Natural killer cell (primary cell): Measurements from ENCODE around the gene CLCN6. TPM values are rescaled to one million over a fixed set of nuclear protein-coding genes. Genes with fewer than 3 reads are reported as not detected.

Experiments
- ATAC-seq, 3 donors: fragments of 150-1000 bp in 2 of 3; fragments of 200-7000 bp in 1 of 3; cut with Tn5 transposase; 1 replicate in 1 of 3; 2 replicates in 2 of 3; pipeline ENCODE4 v1.10.0; 2021; ENCODE audit warnings: mild to moderate bottlenecking in 2 of 3, moderate library complexity in 2 of 3
- DNase-seq, 2 donors: peaks; one replicate each; pipeline versions ENCODE4 v3.0.0 to v3.0.0-alpha.2; 2013 to 2021; ENCODE audit warnings: mixed read lengths in 1 of 2
- H3K27ac ChIP-seq: one replicate; pipeline ENCODE4 v1.5.1; 2013; ENCODE audit warnings: mild to moderate bottlenecking, low read length
- H3K27me3 ChIP-seq: one replicate; pipeline ENCODE4 v1.6.1; 2013; ENCODE audit warnings: low read length; ENCODE audit not compliant: control insufficient read depth, insufficient read depth
- H3K36me3 ChIP-seq: one replicate; pipeline ENCODE4 v1.6.1; 2013; ENCODE audit warnings: low read length; ENCODE audit not compliant: control insufficient read depth, insufficient read depth
- H3K4me1 ChIP-seq: one replicate; pipeline ENCODE4 v1.6.1; 2013; ENCODE audit warnings: low read length; ENCODE audit not compliant: control insufficient read depth, insufficient read depth
- H3K4me3 ChIP-seq: one replicate; pipeline ENCODE4 v1.5.1; 2013; ENCODE audit warnings: low read length
- H3K9me3 ChIP-seq: one replicate; pipeline ENCODE4 v1.6.1; 2013; ENCODE audit warnings: low read length; ENCODE audit not compliant: control insufficient read depth, insufficient read depth
- H3K27ac Mint-ChIP-seq, 2 donors: one replicate each; pipeline ENCODE4 v1.8.0; 2022; ENCODE audit warnings: mild to moderate bottlenecking in 2 of 2, mixed read lengths in 2 of 2, moderate library complexity in 1 of 2
- H3K27me3 Mint-ChIP-seq, 2 donors: one replicate each; pipeline ENCODE4 v1.8.0; 2022; ENCODE audit warnings: low read depth in 2 of 2, mixed read lengths in 2 of 2
- H3K36me3 Mint-ChIP-seq: one replicate; pipeline ENCODE4 v1.8.0; 2022; ENCODE audit warnings: mixed read lengths
- H3K4me1 Mint-ChIP-seq, 2 donors: one replicate each; pipeline ENCODE4 v1.8.0; 2022; ENCODE audit warnings: mixed read lengths in 2 of 2
- H3K4me3 Mint-ChIP-seq: one replicate; pipeline ENCODE4 v1.8.0; 2022; ENCODE audit warnings: mild to moderate bottlenecking, moderate library complexity, mixed read lengths
- H3K9me3 Mint-ChIP-seq, 2 donors: one replicate each; pipeline ENCODE4 v1.8.0; 2022; ENCODE audit warnings: mixed read lengths in 2 of 2
- WGBS: methylation state at CpG from one replicate; pipeline ENCODE4 v1.1.7; 2013; ENCODE audit warnings: missing lambda C conversion rate; ENCODE audit not compliant: insufficient coverage; 5-methylcytosine and 5-hydroxymethylcytosine counted together
- intact Hi-C: fragments of 100-400 bp; cut with micrococcal nuclease; formaldehyde crosslinking; loops from one replicate; pipeline ENCODE4 v1.14.2; 2022
- total RNA-seq, 4 donors: library from RNA; stranded (reverse); fragments of 120-200 nt in 1 of 4; gene quantifications; one replicate each; pipeline versions ENCODE4 v1.2.3 to v1.2.4, GENCODE V29; 2013 to 2022
- TF ChIP-seq, protein P1 (sequence below): fragments of 200-600 bp; IDR thresholded peaks from one replicate; pipeline ENCODE4 v1.8.0; 2022; ENCODE audit warnings: antibody characterized with exemption

CLCN6 gene
- total RNA-seq, 3 donors from 2014 or later (not counting 1 experiment from before 2014, with no cell fraction given) = 21.4 to 28.6 (median 25.6) TPM

DNA sequence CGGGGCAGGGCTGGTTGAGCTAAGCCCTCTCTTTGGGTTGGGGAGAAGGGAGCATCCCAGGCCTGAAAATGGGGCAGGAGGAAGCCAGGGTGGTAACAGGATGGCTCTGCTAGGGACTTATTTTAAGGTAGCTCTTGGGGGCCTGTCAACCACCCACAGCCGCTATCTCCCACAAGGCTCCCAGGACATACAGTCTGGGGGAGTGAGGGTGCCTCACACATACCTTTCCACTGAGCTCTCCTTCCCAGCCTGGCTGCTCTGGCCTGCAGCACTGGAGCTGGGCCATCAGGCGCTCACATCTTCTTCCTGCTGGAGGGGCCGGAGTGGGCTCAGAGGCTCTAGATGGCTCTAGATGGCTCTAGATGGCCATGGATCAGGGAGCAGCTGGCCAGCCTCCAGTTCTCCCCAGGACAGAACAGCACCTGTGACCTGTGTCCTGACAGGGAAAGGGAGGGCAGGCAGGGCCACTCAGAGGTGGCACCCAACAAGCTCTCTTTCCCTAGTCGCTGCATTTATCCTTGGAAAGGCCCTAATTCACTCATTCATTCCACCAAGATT is 63.7 kb downstream of the CLCN6 start:
- no peak overlapping the region for H3K4me3 Mint-ChIP-seq
- no peak overlapping the region for H3K4me3 ChIP-seq
- no peaks in the 10 kb centered on the region for H3K36me3 ChIP-seq
- no peak overlapping the region for H3K27ac Mint-ChIP-seq
- DNase-seq (no peak), ATAC-seq (no peak)
- intact Hi-C loops = no loop called here
- H3K4me1 Mint-ChIP-seq = no peaks in the 10 kb centered on the region
- no peaks in the 10 kb centered on the region for H3K27me3 ChIP-seq
- TF ChIP-seq, protein P1, sequence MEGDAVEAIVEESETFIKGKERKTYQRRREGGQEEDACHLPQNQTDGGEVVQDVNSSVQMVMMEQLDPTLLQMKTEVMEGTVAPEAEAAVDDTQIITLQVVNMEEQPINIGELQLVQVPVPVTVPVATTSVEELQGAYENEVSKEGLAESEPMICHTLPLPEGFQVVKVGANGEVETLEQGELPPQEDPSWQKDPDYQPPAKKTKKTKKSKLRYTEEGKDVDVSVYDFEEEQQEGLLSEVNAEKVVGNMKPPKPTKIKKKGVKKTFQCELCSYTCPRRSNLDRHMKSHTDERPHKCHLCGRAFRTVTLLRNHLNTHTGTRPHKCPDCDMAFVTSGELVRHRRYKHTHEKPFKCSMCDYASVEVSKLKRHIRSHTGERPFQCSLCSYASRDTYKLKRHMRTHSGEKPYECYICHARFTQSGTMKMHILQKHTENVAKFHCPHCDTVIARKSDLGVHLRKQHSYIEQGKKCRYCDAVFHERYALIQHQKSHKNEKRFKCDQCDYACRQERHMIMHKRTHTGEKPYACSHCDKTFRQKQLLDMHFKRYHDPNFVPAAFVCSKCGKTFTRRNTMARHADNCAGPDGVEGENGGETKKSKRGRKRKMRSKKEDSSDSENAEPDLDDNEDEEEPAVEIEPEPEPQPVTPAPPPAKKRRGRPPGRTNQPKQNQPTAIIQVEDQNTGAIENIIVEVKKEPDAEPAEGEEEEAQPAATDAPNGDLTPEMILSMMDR = no peak
- no peaks in the 10 kb centered on the region for H3K36me3 Mint-ChIP-seq
- WGBS = 86% methylated on average over 5 of the region's 5 CpGs
- no peaks in the 10 kb centered on the region for H3K9me3 ChIP-seq
- H3K27ac ChIP-seq = no peak overlapping the region
- H3K27me3 Mint-ChIP-seq = peaks cover 0 to 7% of the 10 kb centered on the region in 2 donors
- H3K4me1 ChIP-seq = no peaks in the 10 kb centered on the region
- no peaks in the 10 kb centered on the region for H3K9me3 Mint-ChIP-seq

DNA sequence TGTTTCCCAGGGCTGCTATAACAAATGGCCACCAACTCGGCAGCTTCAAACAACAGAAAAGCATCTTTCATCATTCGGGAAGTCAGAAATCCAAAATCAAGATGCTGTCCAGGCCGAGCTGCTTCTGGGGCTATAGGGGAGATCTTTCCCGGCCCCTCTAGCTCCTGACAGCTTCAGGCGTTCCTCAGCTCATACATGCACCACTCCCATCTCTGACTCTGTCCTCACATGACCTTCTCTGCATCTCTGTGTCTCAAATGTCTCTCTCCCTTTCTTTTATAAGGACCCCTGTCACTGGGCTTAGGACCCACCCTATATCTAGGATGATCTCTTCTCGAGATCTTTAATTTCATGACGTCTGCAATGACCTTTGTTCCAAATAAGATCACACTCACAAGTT is 66.6 kb downstream of the CLCN6 start:
- TF ChIP-seq, protein P1 = no peak
- Mint-ChIP-seq H3K36me3 (no peaks in the 10 kb centered on the region), H3K27me3 (peaks cover 0 to 7% of the 10 kb centered on the region in 2 donors), H3K4me3 (no peak overlapping the region), H3K4me1 (no peaks in the 10 kb centered on the region), H3K27ac (no peak overlapping the region), H3K9me3 (no peaks in the 10 kb centered on the region)
- Histone ChIP-seq H3K36me3 (no peaks in the 10 kb centered on the region), H3K27me3 (no peaks in the 10 kb centered on the region), H3K4me3 (no peak overlapping the region), H3K4me1 (no peaks in the 10 kb centered on the region), H3K27ac (no peak overlapping the region), H3K9me3 (no peaks in the 10 kb centered on the region)
- DNase-seq (no peak), ATAC-seq (no peak)
- intact Hi-C loops = no loop called here
- 56% methylated on average over 7 of the region's 7 CpGs for WGBS

DNA sequence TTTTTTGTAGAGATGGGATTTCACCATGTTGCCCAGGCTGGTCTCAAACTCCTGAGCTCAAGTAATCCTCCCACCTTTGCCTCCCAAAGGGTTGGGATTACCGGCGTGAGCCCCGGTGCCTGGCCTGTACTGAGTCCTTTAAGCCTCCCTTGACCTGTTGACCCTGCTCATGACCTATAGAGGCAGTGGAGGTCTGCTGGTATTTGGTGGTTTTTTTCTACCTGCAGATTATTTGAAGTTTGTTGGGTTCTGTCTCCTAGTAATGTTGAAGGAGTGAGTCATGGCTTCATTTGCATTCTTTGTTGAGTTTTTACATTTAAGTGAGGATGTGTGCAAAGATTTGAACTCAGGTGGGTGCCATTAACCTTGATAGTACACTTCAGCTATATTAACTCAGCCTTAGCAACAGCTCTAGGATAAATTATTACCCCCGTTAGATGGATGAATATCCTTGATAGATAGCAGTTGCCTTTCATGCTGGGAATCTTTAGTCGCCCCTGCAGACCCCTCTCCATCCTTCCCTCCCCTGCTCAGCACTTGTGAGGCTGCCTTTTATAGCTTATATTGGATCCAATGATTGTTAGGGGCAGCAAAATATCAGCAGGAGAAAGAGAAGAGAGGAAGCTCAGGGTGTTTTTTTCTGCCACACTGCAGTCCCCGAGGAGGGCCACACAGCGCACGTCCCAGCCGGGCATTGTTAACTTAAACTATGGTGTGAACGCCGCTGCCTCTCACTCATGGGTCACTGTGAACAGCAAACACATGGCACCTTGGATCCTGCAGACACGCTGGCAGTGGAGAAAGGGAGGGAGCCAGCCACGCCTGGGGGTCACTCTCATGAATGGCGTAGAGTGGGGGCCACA is 67.6 kb downstream of the CLCN6 start:
- ATAC-seq (no peak), DNase-seq (no peak)
- peaks cover 0 to 7% of the 10 kb centered on the region in 2 donors for H3K27me3 Mint-ChIP-seq
- H3K4me3 ChIP-seq = no peak overlapping the region
- H3K4me3 Mint-ChIP-seq = no peak overlapping the region
- no peaks in the 10 kb centered on the region for H3K4me1 Mint-ChIP-seq
- intact Hi-C loops = no loop called here
- TF ChIP-seq, protein P1 = no peak
- H3K27ac Mint-ChIP-seq = no peak overlapping the region
- H3K27ac ChIP-seq = no peak overlapping the region
- H3K36me3 ChIP-seq = no peaks in the 10 kb centered on the region
- H3K9me3 ChIP-seq = no peaks in the 10 kb centered on the region
- no peaks in the 10 kb centered on the region for H3K27me3 ChIP-seq
- 92% methylated on average over 13 of the region's 14 CpGs for WGBS
- H3K36me3 Mint-ChIP-seq = no peaks in the 10 kb centered on the region
- no peaks in the 10 kb centered on the region for H3K9me3 Mint-ChIP-seq
- no peaks in the 10 kb centered on the region for H3K4me1 ChIP-seq
